Measurements from ENCODE around the gene TSC22D1.

GRCh38 chr13:44542361-44542760 lies 33.8 kb downstream of the TSC22D1 start:
- TF ChIP-seq, protein P1, sequence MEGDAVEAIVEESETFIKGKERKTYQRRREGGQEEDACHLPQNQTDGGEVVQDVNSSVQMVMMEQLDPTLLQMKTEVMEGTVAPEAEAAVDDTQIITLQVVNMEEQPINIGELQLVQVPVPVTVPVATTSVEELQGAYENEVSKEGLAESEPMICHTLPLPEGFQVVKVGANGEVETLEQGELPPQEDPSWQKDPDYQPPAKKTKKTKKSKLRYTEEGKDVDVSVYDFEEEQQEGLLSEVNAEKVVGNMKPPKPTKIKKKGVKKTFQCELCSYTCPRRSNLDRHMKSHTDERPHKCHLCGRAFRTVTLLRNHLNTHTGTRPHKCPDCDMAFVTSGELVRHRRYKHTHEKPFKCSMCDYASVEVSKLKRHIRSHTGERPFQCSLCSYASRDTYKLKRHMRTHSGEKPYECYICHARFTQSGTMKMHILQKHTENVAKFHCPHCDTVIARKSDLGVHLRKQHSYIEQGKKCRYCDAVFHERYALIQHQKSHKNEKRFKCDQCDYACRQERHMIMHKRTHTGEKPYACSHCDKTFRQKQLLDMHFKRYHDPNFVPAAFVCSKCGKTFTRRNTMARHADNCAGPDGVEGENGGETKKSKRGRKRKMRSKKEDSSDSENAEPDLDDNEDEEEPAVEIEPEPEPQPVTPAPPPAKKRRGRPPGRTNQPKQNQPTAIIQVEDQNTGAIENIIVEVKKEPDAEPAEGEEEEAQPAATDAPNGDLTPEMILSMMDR (IDR thresholded peaks at IDR 0.05) = no peak
- no peak for TF ChIP-seq POLR2A (IDR thresholded peaks at IDR 0.05)
